Right lung (tissue), 10 donors: ENCODE measurements around the gene CENPVL3. TPM values are rescaled to one million over a fixed set of nuclear protein-coding genes. Genes with fewer than 3 reads are reported as not detected.
"Not testable (repeated sequence)": the region's sequence is repeated elsewhere in the genome, so short reads cannot be mapped to it uniquely, and the experiment has no call there.

Experiments
- DNase-seq, 2 donors: peaks; one replicate each; pipeline ENCODE4 v3.0.0-alpha.2; 2013
- long read RNA-seq, 8 donors: transcript quantifications; one replicate each; lab custom pipeline, GENCODE V29; 2026
- polyA plus RNA-seq, 5 donors: library from polyadenylated mRNA; unstranded; fragments of 120-200 nt; gene quantifications; one replicate each; pipeline versions ENCODE4 v1.2.1 to v1.2.3, GENCODE V29; 2013; ENCODE audit warnings: inconsistent platforms in 1 of 5, low replicate concordance in 1 of 5; ENCODE audit not compliant: insufficient read length in 5 of 5, insufficient read depth in 1 of 5

The CENPVL3 gene
- polyA plus RNA-seq, result under 1 TPM in 3 of 5 donors, not detected in 2; 0.07 to 0.10 (median 0.08) TPM
- long read RNA-seq, donor 1, result 0 reads
- long read RNA-seq, donor 2, result 0 reads
- long read RNA-seq, donor 3, result 0 reads
- long read RNA-seq, donor 4, result 0 reads
- long read RNA-seq, donor 5, result 0 reads
- long read RNA-seq, donor 6, result 0 reads
- long read RNA-seq, donor 7, result 0 reads
- long read RNA-seq, donor 8, result 0 reads

- not testable (repeated sequence) for DNase-seq
These were observed at the start of gene CENPVL3 for GRCh38 chrX:51618241-51619155. Gene CENPVL3, minus strand, starts transcription at chrX:51618912. Its CDS starts 39 bp downstream, at chrX:51618873.

GRCh38 chrX:51665981-51666380, 47.3 kb upstream of the CENPVL3 start:
- no peak for DNase-seq

- no peak for DNase-seq
These were observed 24.7 kb upstream of the CENPVL3 start for GRCh38 chrX:51643377-51643776.

GRCh38 chrX:51641421-51642021, 22.8 kb upstream of the CENPVL3 start:
- peak; percentile 12 to 21 for DNase-seq

GRCh38 chrX:51636511-51636910, 17.8 kb upstream of the CENPVL3 start:
- DNase-seq, result not testable (repeated sequence)

- DNase-seq, result peak in 1 of 2 donors; percentile 6
These were observed 4.2 kb downstream of the CENPVL3 start for GRCh38 chrX:51614353-51615012.

GRCh38 chrX:51608766-51609165, 9.9 kb downstream of the CENPVL3 start:
- DNase-seq, result no peak

GRCh38 chrX:51608126-51608525, 10.6 kb downstream of the CENPVL3 start:
- no peak for DNase-seq

- DNase-seq, result no peak
These were observed 12.3 kb downstream of the CENPVL3 start for GRCh38 chrX:51606446-51606845.

- no peak for DNase-seq
These were observed 19.8 kb downstream of the CENPVL3 start for GRCh38 chrX:51598899-51599298.

- DNase-seq, result no peak
These were observed 46.8 kb downstream of the CENPVL3 start for GRCh38 chrX:51571874-51572273.

- DNase-seq, result no peak
These were observed 49.2 kb downstream of the CENPVL3 start for GRCh38 chrX:51569561-51569960.

- DNase-seq, result no peak
These were observed 50.1 kb downstream of the CENPVL3 start for GRCh38 chrX:51568586-51568985.

Other genes with a start within 250 kb of the CENPVL3 start
- gene NUDT11, start 122.3 kb downstream of the CENPVL3 start, polyA plus RNA-seq, result 10 to 100 TPM in 1 of 5 donors, 1 to 10 TPM in 4; 7.3 to 11.4 (median 9.0) TPM
- not detected for gene CENPVL2, start 63.9 kb upstream of the CENPVL3 start, polyA plus RNA-seq
- not detected for gene CENPVL1, start 91.6 kb upstream of the CENPVL3 start, polyA plus RNA-seq
- 10 to 100 TPM; 15.6 to 19.1 (median 16.7) TPM for gene GSPT2, start 124.5 kb upstream of the CENPVL3 start, polyA plus RNA-seq